HepG2 (cell line): ENCODE measurements around the gene RBM45. TPM values are rescaled to one million over a fixed set of nuclear protein-coding genes. Genes with fewer than 3 reads are reported as not detected.

Experiments
- ATAC-seq: fragments of 200-7000 bp; cut with Tn5 transposase; 3 replicates; pipeline ENCODE4 v1.9.1; 2020; ENCODE audit warnings: mild to moderate bottlenecking, moderate library complexity
- BruUV-seq: library from RNA; stranded (reverse); fragments of 400-500 nt; replicated peaks from 2 replicates; lab custom pipeline; 2021; lab: Mats Ljungman, UMichigan
- CTCF ChIA-PET: fragments of 300-600 bp; formaldehyde crosslinking; extraction: SDS; loops from one replicate; lab custom pipeline; 2021; ENCODE audit warnings: low total read pairs, inconsistent platforms, low intra/inter-chr PET ratio; lab: Yijun Ruan, JAX
- POLR2A ChIA-PET: fragments of 350-600 bp; sonication (Branson Sonifier 250); formaldehyde crosslinking; loops from one replicate; lab custom pipeline; 2020; ENCODE audit warnings: antibody characterized with exemption, inconsistent platforms; lab: Yijun Ruan, JAX
- DNase-seq: peaks from one replicate; pipeline ENCODE4 v3.0.0-alpha.2; 2015; ENCODE audit warnings: low spot score
- FAIRE-seq: peaks from 3 replicates; lab custom pipeline; 2011; peaks lifted over from hg19 to GRCh38; lab: Jason Lieb, UNC
- H2AFZ ChIP-seq: one replicate; pipeline ENCODE4 v1.6.1; 2011; ENCODE audit warnings: low read length, inconsistent platforms
- H3K27ac ChIP-seq: fragments of 300-600 bp; 3 replicates; pipeline ENCODE4 v1.8.0; 2011; ENCODE audit warnings: mixed run types, mild to moderate bottlenecking, mixed read lengths, low read length, inconsistent platforms; ENCODE audit not compliant: insufficient read depth; ENCODE audit errors: extremely low read length
- H3K27me3 ChIP-seq, 2 experiments: fragments of 200-600 bp in 1 of 2; 2 replicates in 1 of 2; 3 replicates in 1 of 2; pipeline versions ENCODE4 v1.6.0 to v1.8.0; 2011; ENCODE audit warnings: low read length in 2 of 2, mild to moderate bottlenecking in 2 of 2, moderate library complexity in 2 of 2, inconsistent platforms in 1 of 2; ENCODE audit not compliant: insufficient read depth in 2 of 2, control insufficient read depth in 1 of 2
- H3K36me3 ChIP-seq, 2 experiments: fragments of 200-600 bp in 1 of 2; replicated peaks in 1 of 2; 2 replicates in 1 of 2; 3 replicates in 1 of 2; pipeline versions ENCODE4 v1.5.1 to v1.8.0; 2011; ENCODE audit warnings: low read length in 2 of 2, inconsistent platforms in 1 of 2; ENCODE audit not compliant: insufficient read depth in 2 of 2, control insufficient read depth in 1 of 2
- H3K4me1 ChIP-seq: 2 replicates; pipeline ENCODE4 v1.5.1; 2012; ENCODE audit warnings: low read length, inconsistent platforms; ENCODE audit not compliant: insufficient read depth
- H3K4me2 ChIP-seq: 2 replicates; pipeline ENCODE4 v1.6.0; 2011; ENCODE audit warnings: low read depth, low read length, inconsistent platforms
- H3K4me3 ChIP-seq, 3 experiments: fragments of 200-600 bp in 1 of 3; sonication (generic), shearing (Covaris generic) in 1 of 3; replicated peaks in 1 of 3; 2 replicates each; pipeline ENCODE4 v1.5.1; 2011 to 2016; ENCODE audit warnings: low read length in 3 of 3, inconsistent platforms in 2 of 3, low read depth in 2 of 3, mild to moderate bottlenecking in 2 of 3, control low read depth in 1 of 3, mixed read lengths in 1 of 3; ENCODE audit not compliant: insufficient read depth in 1 of 3
- H3K79me2 ChIP-seq: one replicate; pipeline ENCODE4 v1.6.1; 2011; ENCODE audit warnings: low read length, inconsistent platforms; ENCODE audit not compliant: insufficient read depth
- H3K9ac ChIP-seq: 2 replicates; pipeline ENCODE4 v1.6.0; 2011; ENCODE audit warnings: mild to moderate bottlenecking, low read depth, low read length, inconsistent platforms; ENCODE audit not compliant: insufficient read depth
- H3K9me3 ChIP-seq: 2 replicates; pipeline ENCODE4 v1.5.1; 2012; ENCODE audit warnings: mild to moderate bottlenecking, low read length
- H4K20me1 ChIP-seq: 2 replicates; pipeline ENCODE4 v1.6.0; 2011; ENCODE audit warnings: inconsistent platforms, mild to moderate bottlenecking, low read length, moderate library complexity; ENCODE audit not compliant: insufficient read depth
- AFF4 ChIP-seq: sonication (generic); formaldehyde crosslinking; IDR thresholded peaks from 2 replicates; pipeline ENCODE4 v1.4.0; 2020; ENCODE audit warnings: missing genetic modification reagents
- REPIN1 ChIP-seq: sonication (generic); formaldehyde crosslinking; IDR thresholded peaks from 2 replicates; pipeline ENCODE4 v1.8.0; 2022; ENCODE audit warnings: missing genetic modification reagents, low read depth, mild to moderate bottlenecking, borderline replicate concordance
- TRAFD1 ChIP-seq: sonication (generic); formaldehyde crosslinking; IDR thresholded peaks from 2 replicates; pipeline ENCODE4 v1.5.1; 2020; ENCODE audit warnings: missing genetic modification reagents, mild to moderate bottlenecking, borderline replicate concordance
- WGBS: methylation state at CpG from one replicate; pipeline ENCODE4 v1.1.6; 2017; ENCODE audit warnings: low lambda C conversion rate; 5-methylcytosine and 5-hydroxymethylcytosine counted together
- in situ Hi-C: cut with HindIII; loops from 2 replicates; pipeline ENCODE4 v1.10.0; 2017; ENCODE audit warnings: low pct_unique_long_range_greater_than_20kb; ENCODE audit not compliant: extremely low pct_ligation_motif_present
- intact Hi-C: fragments of 100-400 bp; cut with micrococcal nuclease; formaldehyde crosslinking; loops from one replicate; pipeline ENCODE4 v1.10.0; 2022; ENCODE audit not compliant: unreplicated experiment
- polyA plus RNA-seq, 8 experiments: library from polyadenylated mRNA; depleted of rRNA in 3 of 8; stranded (reverse) in 7 of 8; unstranded in 1 of 8; fragments of >200 nt; fragmentation: Illumina TruSeq in 4 of 8; extraction: Trizol in 4 of 8; gene quantifications; 2 replicates each; pipeline versions ENCODE4 v1.2.1 to v1.2.3, GENCODE V29; 2011 to 2016; ENCODE audit warnings: low read depth in 4 of 8, missing spikeins in 1 of 8, mixed read lengths in 1 of 8; ENCODE audit not compliant: insufficient read depth in 1 of 8
- total RNA-seq, 5 experiments: library from RNA; depleted of rRNA; stranded (reverse); fragments of >200 nt; fragmentation: Illumina TruSeq; extraction: Trizol; gene quantifications; 2 replicates each; pipeline ENCODE4 v1.2.3, GENCODE V29; 2016; ENCODE audit warnings: low read depth in 1 of 5
- TF ChIP-seq, protein P1 (sequence below): sonication (generic); formaldehyde crosslinking; IDR thresholded peaks from 2 replicates; pipeline ENCODE4 v1.4.0; 2020; ENCODE audit warnings: missing genetic modification reagents, borderline replicate concordance

RBM45 gene
- total and polyA plus RNA-seq, 2 of the 13 experiments (the other 11 are each of a cell fraction or from before 2014, with no cell fraction given) = 5.7 to 25.2 TPM

DNA sequence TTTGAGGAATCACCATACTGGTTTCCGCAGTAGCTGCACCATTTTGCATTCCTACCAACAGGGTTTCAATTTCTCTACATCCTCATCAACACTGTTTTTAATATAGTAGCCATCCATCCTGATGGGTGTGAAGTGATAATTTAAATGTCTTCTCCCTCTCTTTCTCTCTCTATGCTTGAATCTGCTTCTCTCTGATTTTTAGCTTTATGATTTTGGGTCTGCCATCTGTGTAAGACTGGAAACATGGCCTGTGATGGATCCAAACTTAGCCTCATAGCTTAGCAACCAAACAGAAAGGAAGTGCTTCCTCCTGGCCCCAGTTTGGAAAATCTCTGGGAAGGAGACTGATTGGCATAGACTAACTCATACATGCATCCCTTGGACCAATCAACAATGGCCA lies 48.4 kb downstream of the RBM45 start:
- H3K36me3 ChIP-seq = no peaks in the 10 kb centered on the region
- no peak for ATAC-seq
- H3K4me3 ChIP-seq = no peak overlapping the region
- POLR2A ChIA-PET = no interaction called here
- CTCF ChIA-PET = no interaction called here
- H3K9ac ChIP-seq = no peak overlapping the region
- H4K20me1 ChIP-seq = no peaks in the 10 kb centered on the region
- intact Hi-C loops = no loop called here
- TF ChIP-seq, protein P1, sequence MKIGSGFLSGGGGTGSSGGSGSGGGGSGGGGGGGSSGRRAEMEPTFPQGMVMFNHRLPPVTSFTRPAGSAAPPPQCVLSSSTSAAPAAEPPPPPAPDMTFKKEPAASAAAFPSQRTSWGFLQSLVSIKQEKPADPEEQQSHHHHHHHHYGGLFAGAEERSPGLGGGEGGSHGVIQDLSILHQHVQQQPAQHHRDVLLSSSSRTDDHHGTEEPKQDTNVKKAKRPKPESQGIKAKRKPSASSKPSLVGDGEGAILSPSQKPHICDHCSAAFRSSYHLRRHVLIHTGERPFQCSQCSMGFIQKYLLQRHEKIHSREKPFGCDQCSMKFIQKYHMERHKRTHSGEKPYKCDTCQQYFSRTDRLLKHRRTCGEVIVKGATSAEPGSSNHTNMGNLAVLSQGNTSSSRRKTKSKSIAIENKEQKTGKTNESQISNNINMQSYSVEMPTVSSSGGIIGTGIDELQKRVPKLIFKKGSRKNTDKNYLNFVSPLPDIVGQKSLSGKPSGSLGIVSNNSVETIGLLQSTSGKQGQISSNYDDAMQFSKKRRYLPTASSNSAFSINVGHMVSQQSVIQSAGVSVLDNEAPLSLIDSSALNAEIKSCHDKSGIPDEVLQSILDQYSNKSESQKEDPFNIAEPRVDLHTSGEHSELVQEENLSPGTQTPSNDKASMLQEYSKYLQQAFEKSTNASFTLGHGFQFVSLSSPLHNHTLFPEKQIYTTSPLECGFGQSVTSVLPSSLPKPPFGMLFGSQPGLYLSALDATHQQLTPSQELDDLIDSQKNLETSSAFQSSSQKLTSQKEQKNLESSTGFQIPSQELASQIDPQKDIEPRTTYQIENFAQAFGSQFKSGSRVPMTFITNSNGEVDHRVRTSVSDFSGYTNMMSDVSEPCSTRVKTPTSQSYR = no peak
- TF ChIP-seq AFF4 (CRISPR knock-in tag) = no peak
- no peak for TF ChIP-seq TRAFD1 (CRISPR knock-in tag)
- no peak for TF ChIP-seq REPIN1 (CRISPR knock-in tag)
- H3K4me2 ChIP-seq = no peak overlapping the region
- FAIRE-seq = no peak
- H3K79me2 ChIP-seq = no peaks in the 10 kb centered on the region
- WGBS = 91% methylated on average over 1 of the region's 1 CpG
- no peak overlapping the region for H2AFZ ChIP-seq
- in situ Hi-C loops = no loop called here
- BruUV-seq = no TSS peak
- no peaks in the 10 kb centered on the region; a peak in 1 of 5 replicates for H3K27me3 ChIP-seq
- H3K27ac ChIP-seq = no peak overlapping the region
- no peak for DNase-seq
- H3K9me3 ChIP-seq = peaks cover 2% of the 10 kb centered on the region; the same call in 1 of the 2 replicates
- no peaks in the 10 kb centered on the region for H3K4me1 ChIP-seq
